ENCODE results near the gene C6orf118. TPM values are rescaled to one million over a fixed set of nuclear protein-coding genes. Genes with fewer than 3 reads are reported as not detected.
A peak's percentile ranks its signal among the peaks of the same experiment; 100 is the strongest.

Gene C6orf118
- total RNA-seq, result 10 to 100 TPM in 3 of 6 donors, 1 to 10 TPM in 2, not detected in 1; 3.5 to 48.3 (median 13.8) TPM

GRCh38 chr6:165308926-165309731, at the start of gene C6orf118:
C6orf118 (minus strand) TSS chr6:165309605; CDS start chr6:165309586, 19 bp downstream.
- Histone ChIP-seq H3K4me3 (peak within 1 kb of the TSS in 3 of 4 donors; percentile 27 to 45 (median 41)), H3K4me1 (peaks cover 0 to 12% (median 0%) of the 10 kb centered on the region in 4 donors), H3K9me3 (no peaks in the 10 kb centered on the region), H3K27me3 (no peaks in the 10 kb centered on the region), H3K36me3 (no peaks in the 10 kb centered on the region), H3K27ac (no peak within 1 kb of the TSS)
- peak; percentile 77 to 96 for ATAC-seq (ENCODE audit: low FRiP score in 2 of 2)
- WGBS, 2 donors, result 7 to 11% methylated on average over 28 to 35 of the region's 35 CpGs
- DNase-seq, result peak in 1 of 2 donors; percentile 85
- no peak for TF ChIP-seq POLR2A (IDR thresholded peaks at IDR 0.05)
- no peak for TF ChIP-seq POLR2AphosphoS5 (IDR thresholded peaks at IDR 0.05)
- TF ChIP-seq, protein P1, sequence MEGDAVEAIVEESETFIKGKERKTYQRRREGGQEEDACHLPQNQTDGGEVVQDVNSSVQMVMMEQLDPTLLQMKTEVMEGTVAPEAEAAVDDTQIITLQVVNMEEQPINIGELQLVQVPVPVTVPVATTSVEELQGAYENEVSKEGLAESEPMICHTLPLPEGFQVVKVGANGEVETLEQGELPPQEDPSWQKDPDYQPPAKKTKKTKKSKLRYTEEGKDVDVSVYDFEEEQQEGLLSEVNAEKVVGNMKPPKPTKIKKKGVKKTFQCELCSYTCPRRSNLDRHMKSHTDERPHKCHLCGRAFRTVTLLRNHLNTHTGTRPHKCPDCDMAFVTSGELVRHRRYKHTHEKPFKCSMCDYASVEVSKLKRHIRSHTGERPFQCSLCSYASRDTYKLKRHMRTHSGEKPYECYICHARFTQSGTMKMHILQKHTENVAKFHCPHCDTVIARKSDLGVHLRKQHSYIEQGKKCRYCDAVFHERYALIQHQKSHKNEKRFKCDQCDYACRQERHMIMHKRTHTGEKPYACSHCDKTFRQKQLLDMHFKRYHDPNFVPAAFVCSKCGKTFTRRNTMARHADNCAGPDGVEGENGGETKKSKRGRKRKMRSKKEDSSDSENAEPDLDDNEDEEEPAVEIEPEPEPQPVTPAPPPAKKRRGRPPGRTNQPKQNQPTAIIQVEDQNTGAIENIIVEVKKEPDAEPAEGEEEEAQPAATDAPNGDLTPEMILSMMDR (IDR thresholded peaks at IDR 0.05), result no peak
- TF ChIP-seq EP300 (IDR thresholded peaks at IDR 0.05), result no peak

DNA sequence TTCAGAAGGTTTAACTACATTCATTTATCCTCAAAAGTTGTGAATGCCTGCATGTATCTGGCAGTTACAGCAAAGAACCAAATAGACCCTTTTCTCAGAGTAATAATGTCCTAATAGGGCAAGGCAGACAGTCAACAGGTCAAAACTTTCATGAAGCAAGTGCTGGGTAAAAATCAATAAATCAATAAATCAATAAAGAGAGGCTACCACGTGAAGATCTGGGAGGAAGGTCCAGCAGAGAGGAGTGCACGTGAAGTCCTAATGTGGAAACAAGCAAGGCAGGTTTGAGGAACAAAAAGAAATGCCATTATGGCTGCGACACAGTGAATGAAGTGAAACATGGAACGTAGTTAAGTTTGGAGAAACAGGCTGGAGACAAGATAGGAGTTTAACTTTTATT, 36.3 kb upstream of the C6orf118 start:
- TF ChIP-seq, protein P1 (IDR thresholded peaks at IDR 0.05), result no peak
- TF ChIP-seq EP300 (IDR thresholded peaks at IDR 0.05) (no peak), POLR2AphosphoS5 (IDR thresholded peaks at IDR 0.05) (no peak), POLR2A (IDR thresholded peaks at IDR 0.05) (no peak)
- no peaks in the 10 kb centered on the region for H3K36me3 ChIP-seq
- no peak overlapping the region for H3K4me3 ChIP-seq
- ATAC-seq (ENCODE audit: low FRiP score in 2 of 2), result no peak
- H3K4me1 ChIP-seq, result no peaks in the 10 kb centered on the region
- no peak for DNase-seq
- H3K9me3 ChIP-seq, result peaks cover 0 to 11% (median 0%) of the 10 kb centered on the region in 4 donors
- H3K27me3 ChIP-seq, result no peaks in the 10 kb centered on the region
- H3K27ac ChIP-seq, result no peak overlapping the region
- WGBS, 2 donors, result 79 to 86% methylated on average over 4 of the region's 4 CpGs

GRCh38 chr6:165340532-165340931, 31.1 kb upstream of the C6orf118 start:
- WGBS, 2 donors, result 77 to 82% methylated on average over 5 of the region's 5 CpGs
- Histone ChIP-seq H3K27ac (no peak overlapping the region), H3K4me3 (no peak overlapping the region), H3K4me1 (no peaks in the 10 kb centered on the region), H3K9me3 (no peaks in the 10 kb centered on the region), H3K36me3 (no peaks in the 10 kb centered on the region), H3K27me3 (no peaks in the 10 kb centered on the region)
- DNase-seq, result no peak
- TF ChIP-seq, protein P1 (IDR thresholded peaks at IDR 0.05), result no peak
- no peak for TF ChIP-seq EP300 (IDR thresholded peaks at IDR 0.05)
- no peak for TF ChIP-seq POLR2A (IDR thresholded peaks at IDR 0.05)
- no peak for TF ChIP-seq POLR2AphosphoS5 (IDR thresholded peaks at IDR 0.05)
- ATAC-seq (ENCODE audit: low FRiP score in 2 of 2), result no peak

- Histone ChIP-seq H3K4me3 (no peak overlapping the region), H3K4me1 (no peaks in the 10 kb centered on the region), H3K27me3 (no peaks in the 10 kb centered on the region), H3K36me3 (no peaks in the 10 kb centered on the region), H3K27ac (no peak overlapping the region), H3K9me3 (peaks cover 0 to 12% (median 6%) of the 10 kb centered on the region in 4 donors)
- DNase-seq (no peak), ATAC-seq (ENCODE audit: low FRiP score in 2 of 2) (no peak)
- 82 to 88% methylated on average over 7 of the region's 7 CpGs for WGBS, 2 donors
- no peak for TF ChIP-seq POLR2AphosphoS5 (IDR thresholded peaks at IDR 0.05)
- TF ChIP-seq, protein P1 (IDR thresholded peaks at IDR 0.05), result no peak
- no peak for TF ChIP-seq EP300 (IDR thresholded peaks at IDR 0.05)
- no peak for TF ChIP-seq POLR2A (IDR thresholded peaks at IDR 0.05)
These were observed 16.2 kb upstream of the C6orf118 start for GRCh38 chr6:165325609-165326008.
